HG03469 (cell line): ENCODE measurements around the gene ZNF630.
A peak's percentile ranks its signal among the peaks of the same experiment; 100 is the strongest.
"Not testable (repeated sequence)": the region's sequence is repeated elsewhere in the genome, so short reads cannot be mapped to it uniquely, and the experiment has no call there.

Source experiments
- ATAC-seq: cut with Tn5 transposase; IDR thresholded peaks from one replicate; pipeline ENCODE4 v1.9.1; 2021; ENCODE audit warnings: mild to moderate bottlenecking, moderate library complexity, moderate number of reproducible peaks; ENCODE audit not compliant: unreplicated experiment

ZNF630 gene

GRCh38 chrX:48071064-48071985, at the start of gene ZNF630:
ZNF630 (minus strand) TSS chrX:48071640; CDS start chrX:48066886, 4,754 bp downstream.
- no peak for ATAC-seq

- no peak for ATAC-seq
Observed at GRCh38 chrX:48107717-48108116, 36.3 kb upstream of the ZNF630 start.

GRCh38 chrX:48102874-48103374, 31.5 kb upstream of the ZNF630 start:
- no peak for ATAC-seq

- ATAC-seq = no peak
Observed at GRCh38 chrX:48101443-48101842, 30.0 kb upstream of the ZNF630 start.

GRCh38 chrX:48092558-48092957, 21.1 kb upstream of the ZNF630 start:
- ATAC-seq = not testable (repeated sequence)

GRCh38 chrX:48090123-48090522, 18.7 kb upstream of the ZNF630 start:
- no peak for ATAC-seq

GRCh38 chrX:48086082-48086481, 14.6 kb upstream of the ZNF630 start:
- ATAC-seq = no peak

- no peak for ATAC-seq
Observed at GRCh38 chrX:48083706-48084105, 12.3 kb upstream of the ZNF630 start.

GRCh38 chrX:48083212-48083611, 11.8 kb upstream of the ZNF630 start:
- ATAC-seq = no peak

- ATAC-seq = peak; percentile 42
Observed at GRCh38 chrX:48076343-48076742, 4.9 kb upstream of the ZNF630 start.

GRCh38 chrX:48071986-48072605, 656 bp upstream of the ZNF630 start:
- no peak for ATAC-seq

GRCh38 chrX:48068096-48068887, 3.1 kb downstream of the ZNF630 start:
- ATAC-seq = no peak

GRCh38 chrX:48064261-48064660, 7.2 kb downstream of the ZNF630 start:
- ATAC-seq = no peak

- ATAC-seq = no peak
Observed at GRCh38 chrX:48059296-48059639, 12.2 kb downstream of the ZNF630 start.

- no peak for ATAC-seq
Observed at GRCh38 chrX:48058621-48059295, 12.7 kb downstream of the ZNF630 start.

GRCh38 chrX:48046846-48047245, 24.6 kb downstream of the ZNF630 start:
- ATAC-seq = no peak

GRCh38 chrX:48045410-48046311, 25.8 kb downstream of the ZNF630 start:
- no peak for ATAC-seq

GRCh38 chrX:48043056-48043455, 28.4 kb downstream of the ZNF630 start:
- no peak for ATAC-seq

- ATAC-seq = no peak
Observed at GRCh38 chrX:48035891-48036290, 35.5 kb downstream of the ZNF630 start.
